B cell (primary cell): ENCODE measurements around the gene ANXA1.

ENCODE experiments used
- CTCF ChIP-seq: fragments of 200-600 bp; IDR thresholded peaks from one replicate; pipeline ENCODE4 v1.8.0; 2022; ENCODE audit warnings: antibody characterized with exemption, mild to moderate bottlenecking
- EZH2 ChIP-seq: IDR thresholded peaks from 2 replicates; pipeline ENCODE4 v1.6.1; 2012; ENCODE audit warnings: borderline replicate concordance, low read depth, mild to moderate bottlenecking, moderate library complexity, low read length; ENCODE audit not compliant: insufficient read depth, poor library complexity, severe bottlenecking

- no peak for TF ChIP-seq CTCF
- TF ChIP-seq EZH2, result no peak
These were observed 19.5 kb upstream of the ANXA1 start for GRCh38 chr9:73132034-73132776.
